C4-2B (cell line): ENCODE measurements around the gene IL17C.

Experiments
- ZFX ChIP-seq: fragments of 450-650 bp; IDR thresholded peaks from 2 replicates; pipeline ENCODE4 v1.6.1; 2017
- TF ChIP-seq, protein P1 (sequence below): fragments of 450-650 bp; conservative IDR thresholded peaks from 2 replicates; pipeline ENCODE4 v1.5.1; 2017; ENCODE audit warnings: mild to moderate bottlenecking

DNA sequence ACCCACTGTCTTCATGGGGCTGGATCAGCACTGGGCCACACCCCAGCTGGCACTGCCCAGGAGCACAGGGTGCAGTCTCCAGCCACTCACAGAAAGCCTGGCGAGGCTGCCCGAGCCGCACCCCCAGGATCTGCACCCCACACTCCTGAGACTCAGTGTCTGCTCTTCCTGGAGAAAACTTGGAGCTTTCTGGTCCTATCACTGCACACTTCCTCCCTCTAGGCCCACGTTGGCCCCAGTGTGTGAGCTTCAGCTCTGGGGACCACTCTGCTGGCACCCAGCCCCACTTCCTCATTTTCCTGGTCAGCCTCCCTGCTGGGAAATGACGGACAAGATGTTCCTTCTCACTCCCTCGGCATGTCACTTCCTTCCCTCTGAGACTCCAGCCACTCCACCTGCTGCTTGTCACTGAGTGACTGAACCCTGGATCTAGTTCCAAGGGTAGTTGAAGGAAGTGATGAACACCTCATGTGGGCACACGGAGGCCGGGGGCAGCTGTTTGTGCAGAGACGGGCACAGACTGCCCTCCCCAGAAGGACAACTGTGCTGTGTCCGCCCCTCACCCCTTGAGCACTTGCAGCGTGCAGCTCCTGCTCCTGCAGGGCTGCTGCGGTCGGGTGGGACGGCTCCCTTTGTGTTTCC lies 39.2 kb upstream of the IL17C start:
- TF ChIP-seq, protein P1, sequence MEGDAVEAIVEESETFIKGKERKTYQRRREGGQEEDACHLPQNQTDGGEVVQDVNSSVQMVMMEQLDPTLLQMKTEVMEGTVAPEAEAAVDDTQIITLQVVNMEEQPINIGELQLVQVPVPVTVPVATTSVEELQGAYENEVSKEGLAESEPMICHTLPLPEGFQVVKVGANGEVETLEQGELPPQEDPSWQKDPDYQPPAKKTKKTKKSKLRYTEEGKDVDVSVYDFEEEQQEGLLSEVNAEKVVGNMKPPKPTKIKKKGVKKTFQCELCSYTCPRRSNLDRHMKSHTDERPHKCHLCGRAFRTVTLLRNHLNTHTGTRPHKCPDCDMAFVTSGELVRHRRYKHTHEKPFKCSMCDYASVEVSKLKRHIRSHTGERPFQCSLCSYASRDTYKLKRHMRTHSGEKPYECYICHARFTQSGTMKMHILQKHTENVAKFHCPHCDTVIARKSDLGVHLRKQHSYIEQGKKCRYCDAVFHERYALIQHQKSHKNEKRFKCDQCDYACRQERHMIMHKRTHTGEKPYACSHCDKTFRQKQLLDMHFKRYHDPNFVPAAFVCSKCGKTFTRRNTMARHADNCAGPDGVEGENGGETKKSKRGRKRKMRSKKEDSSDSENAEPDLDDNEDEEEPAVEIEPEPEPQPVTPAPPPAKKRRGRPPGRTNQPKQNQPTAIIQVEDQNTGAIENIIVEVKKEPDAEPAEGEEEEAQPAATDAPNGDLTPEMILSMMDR = no peak
- no peak for TF ChIP-seq ZFX
